ENCODE measurements around the gene PRKCZ.

The PRKCZ gene

DNA sequence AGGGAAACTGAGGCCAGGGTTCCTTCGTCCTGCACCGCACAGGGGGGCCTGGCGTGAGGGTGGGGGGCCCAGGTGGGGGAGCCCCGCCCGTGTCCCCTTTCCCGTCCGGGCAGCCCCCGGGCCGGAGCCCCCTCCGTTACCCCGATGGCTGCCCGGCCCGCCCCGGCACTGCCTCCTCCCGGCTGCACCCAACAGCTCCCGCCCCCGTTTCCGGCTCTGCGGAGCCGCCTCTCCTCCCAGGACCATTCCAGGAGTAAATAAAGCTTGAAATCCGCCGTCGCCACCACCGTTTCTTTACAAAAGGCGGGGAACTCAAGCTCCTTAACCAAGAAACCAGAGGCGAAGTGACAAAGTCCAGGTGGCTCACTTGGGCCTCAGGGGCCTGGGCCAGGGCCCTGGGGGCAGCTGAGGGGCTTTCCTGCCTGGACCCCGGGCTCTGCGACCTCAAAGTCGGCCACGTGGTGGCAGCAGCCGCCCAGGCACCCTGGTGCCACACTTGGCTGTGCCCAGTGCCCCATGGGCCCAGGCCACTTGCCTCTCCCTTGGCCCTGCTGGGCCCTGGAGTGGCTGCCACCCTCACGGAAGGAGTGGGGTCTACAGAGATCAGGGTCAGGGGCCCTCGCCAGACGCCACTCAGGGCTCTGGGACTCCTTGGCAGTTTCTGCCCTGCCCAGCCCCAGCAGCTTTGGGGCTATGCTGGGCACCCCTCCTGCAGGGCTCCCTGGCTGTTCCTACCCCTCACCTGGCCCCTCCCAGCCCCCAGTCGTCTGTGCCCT lies 144.9 kb downstream of the PRKCZ start:
- peak; percentile 81 for DNase-seq (ENCODE audit: low spot score)

DNA sequence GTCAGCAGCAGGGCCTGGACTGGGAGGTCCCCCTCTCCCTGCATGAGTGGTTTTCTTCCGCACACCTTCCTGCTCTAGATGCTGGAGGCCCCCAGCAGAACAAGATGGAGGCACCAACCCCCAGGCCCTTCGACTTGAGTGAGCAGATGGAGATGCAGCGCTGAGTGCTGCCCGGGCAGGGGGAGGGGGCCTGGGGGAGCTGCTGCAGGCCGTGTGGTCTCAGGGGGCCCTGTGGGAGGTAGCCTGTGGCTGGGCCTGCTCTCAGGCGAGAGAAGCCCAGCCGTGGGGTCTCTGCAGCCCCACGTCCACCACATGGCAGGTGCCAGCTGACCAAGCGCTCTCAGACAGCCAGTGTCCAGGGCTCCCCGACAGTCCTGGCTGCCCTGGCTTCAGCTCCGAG lies 145.6 kb downstream of the PRKCZ start:
- DNase-seq (ENCODE audit: low spot score), result no peak

DNA sequence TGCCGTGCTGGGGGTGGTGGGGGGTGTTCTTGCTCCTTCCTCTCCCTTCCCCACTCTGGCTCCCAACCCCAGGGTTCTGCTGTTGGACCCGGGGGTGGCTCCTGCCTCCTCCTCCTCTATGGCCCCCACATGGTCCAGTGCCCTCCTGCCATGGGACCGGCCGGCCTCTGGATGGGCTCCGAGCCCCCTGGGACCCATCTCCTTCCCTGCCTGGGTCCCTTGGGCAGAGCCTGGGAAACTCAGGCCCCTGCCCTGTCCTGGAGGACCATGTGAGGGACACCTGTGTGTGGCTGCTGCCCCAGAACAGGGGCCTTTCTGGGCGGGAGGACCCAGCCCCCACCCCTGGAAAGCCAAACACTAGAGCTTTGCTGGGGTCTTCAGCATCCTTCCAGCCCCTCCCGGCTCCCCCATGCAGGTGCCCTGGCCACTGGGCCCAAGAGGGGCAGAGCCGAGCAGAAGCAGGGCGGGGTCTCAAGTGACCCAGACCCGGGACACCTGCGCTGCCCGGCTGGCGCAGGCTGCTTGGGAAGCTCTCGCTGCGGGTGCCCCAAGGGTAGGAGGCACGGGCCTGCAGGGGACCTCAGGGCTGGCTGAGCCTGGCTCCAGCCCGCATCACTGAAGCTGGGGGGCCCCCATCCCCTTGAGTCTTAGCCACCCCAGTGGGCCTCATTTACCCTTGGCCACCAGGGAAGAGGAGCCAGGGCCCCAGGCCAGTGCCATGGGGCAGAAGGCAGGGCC lies 146.9 kb downstream of the PRKCZ start:
- DNase-seq (ENCODE audit: low spot score), result no peak

DNA sequence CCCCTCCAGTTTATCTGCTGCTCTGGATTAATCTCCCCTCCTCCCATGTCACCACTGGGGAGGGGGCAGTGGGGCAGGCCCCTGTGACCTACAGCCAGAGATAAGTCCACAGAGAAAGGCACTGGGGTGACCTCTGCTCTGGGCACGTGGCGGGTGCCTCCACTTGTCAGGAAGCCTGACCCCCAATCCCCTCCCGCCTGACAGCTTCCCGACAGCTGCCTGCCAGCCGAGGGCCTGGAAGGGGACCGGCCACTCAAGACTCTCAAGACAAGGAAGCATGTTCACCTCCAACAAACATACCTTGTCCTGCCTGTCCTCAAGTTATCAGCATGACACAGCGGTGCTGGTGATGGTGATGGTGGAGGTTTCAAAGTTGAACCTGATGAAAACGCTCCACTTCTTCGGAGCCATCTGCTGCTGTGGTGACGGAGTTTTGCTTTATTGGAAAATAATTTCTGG lies 147.5 kb downstream of the PRKCZ start:
- DNase-seq (ENCODE audit: low spot score), result no peak

DNA sequence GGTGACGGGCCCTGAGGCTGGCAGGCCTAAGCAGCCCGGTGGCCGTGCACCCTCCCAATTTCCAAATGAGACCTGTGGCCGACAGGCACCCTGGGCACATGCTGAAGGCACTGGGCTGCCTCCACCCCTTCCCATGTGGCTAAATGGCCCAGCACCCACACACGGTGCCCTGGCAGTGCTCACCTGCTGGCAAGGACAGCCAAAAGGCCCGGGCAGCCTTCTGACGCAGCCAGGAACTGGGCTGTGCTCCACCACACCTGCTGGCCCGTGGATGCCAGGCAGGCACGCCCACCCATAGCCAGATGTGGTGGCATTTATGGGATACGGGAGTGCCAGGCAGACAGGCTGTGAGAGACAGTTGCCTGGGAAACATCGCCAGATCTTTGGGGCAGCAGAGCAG lies 148.4 kb downstream of the PRKCZ start:
- DNase-seq (ENCODE audit: low spot score), result no peak

DNA sequence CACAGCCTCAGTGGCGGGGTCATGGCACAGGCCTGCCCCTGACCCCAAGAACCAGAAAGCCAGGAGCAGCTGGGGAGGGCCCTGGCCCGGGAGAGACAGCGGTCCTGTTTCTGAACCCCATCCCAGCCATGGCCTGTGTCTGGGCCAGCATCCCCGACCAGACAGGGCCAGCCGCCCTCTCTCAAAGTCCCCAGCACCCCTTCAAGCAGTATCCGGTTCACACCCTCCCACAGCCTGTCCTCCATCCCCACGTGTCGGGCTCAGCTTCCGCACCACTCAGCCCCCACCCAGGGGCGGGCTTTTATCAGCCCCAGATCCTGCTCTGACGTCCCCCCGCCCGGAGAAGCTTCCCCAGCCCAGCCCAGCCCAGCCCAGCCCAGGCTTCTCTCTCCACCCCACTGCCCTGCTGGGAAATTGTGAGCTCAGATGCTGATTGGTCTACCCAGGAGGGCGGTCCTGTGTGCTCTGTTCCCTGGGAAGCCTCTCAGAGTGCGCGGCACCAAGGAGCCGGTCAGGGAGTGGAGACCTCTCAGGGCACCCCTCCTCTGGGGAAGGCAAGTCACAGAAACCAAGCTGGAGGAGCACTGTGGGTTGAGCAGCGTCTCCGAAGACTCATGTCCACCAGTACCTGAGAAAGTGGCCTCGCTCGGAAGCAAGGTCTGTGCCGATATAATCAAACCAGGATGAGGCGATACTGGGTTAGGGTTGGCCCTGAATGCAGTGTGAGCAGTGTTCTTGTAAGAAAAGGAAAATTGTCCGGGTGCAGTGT lies 149.0 kb downstream of the PRKCZ start:
- DNase-seq (ENCODE audit: low spot score), result peak; percentile 85

DNA sequence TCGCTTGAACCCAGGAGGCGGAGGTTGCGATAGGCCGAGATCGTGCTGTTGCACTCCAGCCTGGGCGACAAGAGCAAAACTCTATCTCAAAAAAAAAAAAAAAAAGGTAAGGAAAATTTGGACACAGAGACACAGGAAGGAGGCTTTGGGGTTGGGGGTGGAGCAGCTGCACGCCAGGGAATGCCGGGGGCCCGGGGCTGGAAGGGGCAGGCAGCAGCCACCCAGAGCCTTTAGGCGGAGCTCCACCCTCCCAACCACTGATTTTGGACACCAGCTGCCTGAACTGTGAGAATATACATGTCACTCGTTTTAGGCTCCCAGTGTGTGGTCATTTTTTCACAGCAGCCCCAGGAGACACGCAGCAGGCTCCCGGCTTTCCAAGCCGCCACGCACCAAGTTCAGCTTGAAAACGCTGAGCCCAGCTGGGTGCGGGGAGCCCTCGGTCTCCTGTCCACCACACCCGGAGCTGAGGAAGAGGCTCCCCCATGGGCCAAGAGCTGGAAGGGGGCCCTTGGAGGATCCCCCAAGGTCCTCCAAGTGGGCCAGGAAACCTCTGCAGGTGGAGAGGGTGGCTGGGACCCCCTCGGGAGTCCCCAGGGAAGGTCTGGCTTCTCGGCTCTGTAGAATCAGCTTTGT lies 150.2 kb downstream of the PRKCZ start:
- DNase-seq (ENCODE audit: low spot score), result no peak

DNA sequence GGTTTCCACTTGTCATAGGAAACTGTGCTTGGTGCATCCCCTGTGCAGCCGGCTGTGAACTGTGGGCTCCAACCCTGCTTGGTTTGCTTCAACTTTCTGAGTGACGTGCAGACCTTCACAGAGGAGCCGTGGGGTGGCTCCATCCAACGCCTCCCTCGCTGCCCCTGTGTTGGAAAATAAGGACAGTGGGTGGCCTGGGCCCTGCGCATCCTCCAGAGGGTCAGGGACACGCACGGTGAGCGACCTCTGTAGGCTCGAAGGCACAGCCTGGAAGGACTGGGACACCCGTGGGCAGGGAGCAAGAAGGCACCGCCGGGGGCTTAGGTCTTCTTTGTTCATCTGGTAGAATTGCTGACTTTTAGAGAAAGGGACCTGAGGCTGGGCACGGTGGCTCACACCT lies 150.9 kb downstream of the PRKCZ start:
- no peak for DNase-seq (ENCODE audit: low spot score)

DNA sequence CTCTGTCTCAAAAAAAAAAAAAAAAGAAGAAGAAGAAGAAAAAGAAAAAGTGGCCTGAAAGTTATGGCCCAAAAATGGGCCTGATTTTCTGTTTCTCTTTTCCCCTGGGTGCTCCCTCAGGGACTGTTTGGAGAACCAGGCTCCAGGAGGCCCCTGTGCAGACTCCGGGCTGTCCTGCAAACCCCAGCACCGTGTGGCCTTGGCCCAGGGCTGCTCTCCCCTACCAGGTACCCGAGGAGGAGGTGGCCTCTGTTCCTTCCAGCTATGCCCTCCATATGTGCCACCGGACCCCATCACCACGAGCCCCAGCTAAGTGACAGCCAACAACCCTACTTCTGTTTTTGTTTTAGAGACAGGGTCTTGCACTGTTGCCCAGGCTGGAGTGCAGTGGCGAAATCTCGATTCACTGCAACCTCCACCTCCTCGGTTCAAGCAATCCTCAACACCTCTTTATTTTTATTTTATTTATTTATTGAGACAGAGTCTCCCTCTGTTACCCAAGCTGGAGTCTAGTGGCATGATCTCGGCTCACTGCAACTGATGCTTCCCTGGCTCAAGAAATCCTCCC lies 151.9 kb downstream of the PRKCZ start:
- DNase-seq (ENCODE audit: low spot score), result no peak

DNA sequence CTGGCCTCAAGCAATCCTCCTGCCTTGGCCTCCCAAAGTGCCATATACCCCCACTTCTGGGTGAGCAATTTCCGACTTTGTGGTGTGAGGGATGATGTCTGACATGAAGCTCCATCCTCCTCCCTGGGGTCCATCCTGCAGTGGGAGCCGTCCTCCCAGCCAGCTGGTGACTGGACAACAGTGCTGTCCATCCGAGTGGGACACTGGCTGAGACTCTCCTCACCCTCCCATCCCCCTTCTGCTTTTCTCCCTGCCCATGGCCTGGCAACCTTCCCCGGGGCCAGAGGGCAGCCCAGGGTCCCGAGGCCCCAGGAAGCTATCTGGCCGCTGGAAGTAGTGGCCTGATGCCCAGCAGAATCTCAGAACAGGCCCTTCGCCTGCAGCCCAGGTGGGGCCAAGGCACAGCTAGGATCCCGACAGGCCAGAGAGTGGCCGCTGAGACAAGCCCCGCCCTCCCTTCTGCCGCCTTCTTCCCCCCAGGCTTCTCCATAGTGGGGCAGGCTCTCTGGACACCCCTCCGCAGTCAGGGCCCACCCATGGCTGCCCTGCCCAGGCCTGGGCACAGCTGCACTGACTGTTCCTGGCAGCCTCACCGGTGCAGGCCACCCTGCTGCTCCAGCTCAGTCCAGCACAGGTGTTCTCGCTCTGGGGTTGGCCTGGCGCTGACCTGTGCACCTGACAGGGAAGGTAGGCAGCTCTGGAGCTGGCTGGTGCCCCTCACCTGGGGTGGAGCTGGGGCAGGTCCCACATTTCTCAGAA lies 152.8 kb downstream of the PRKCZ start:
- DNase-seq (ENCODE audit: low spot score), result no peak

DNA sequence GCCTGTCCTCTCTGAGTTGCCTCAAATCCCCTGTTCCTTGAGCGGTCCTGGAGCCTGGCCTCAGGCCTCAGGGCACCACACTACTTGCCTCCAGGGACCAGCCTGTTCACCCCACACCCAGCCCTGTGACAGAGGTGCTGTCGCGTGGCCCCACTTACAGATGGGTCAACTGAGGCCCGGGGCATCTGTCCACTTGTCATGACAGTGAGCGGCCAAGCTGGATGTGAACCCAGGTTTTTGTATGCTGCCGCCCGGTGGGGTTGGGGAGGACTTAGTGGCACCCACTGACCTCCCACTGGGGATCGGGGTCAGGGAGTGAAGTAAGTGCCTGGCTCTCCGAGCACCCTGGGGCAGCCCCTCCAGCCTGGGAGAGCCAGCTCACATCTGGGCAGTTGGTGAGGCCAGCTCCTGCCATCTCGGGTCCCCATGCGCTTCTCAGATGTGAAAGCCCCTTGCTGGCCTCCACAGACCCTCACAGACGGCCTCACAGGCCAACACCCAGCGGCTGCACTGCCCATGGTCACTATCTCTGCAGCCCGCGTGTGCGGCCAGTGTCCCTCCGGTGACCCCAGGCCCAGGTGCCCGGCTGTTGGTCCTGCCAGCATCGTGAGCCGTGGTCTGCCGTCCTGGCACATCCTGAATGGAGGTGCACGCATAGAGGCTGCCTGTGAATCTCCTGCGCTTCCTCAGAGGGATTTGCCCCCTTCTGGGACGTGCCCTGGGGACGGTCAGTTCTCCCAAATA lies 153.6 kb downstream of the PRKCZ start:
- DNase-seq (ENCODE audit: low spot score), result no peak

DNA sequence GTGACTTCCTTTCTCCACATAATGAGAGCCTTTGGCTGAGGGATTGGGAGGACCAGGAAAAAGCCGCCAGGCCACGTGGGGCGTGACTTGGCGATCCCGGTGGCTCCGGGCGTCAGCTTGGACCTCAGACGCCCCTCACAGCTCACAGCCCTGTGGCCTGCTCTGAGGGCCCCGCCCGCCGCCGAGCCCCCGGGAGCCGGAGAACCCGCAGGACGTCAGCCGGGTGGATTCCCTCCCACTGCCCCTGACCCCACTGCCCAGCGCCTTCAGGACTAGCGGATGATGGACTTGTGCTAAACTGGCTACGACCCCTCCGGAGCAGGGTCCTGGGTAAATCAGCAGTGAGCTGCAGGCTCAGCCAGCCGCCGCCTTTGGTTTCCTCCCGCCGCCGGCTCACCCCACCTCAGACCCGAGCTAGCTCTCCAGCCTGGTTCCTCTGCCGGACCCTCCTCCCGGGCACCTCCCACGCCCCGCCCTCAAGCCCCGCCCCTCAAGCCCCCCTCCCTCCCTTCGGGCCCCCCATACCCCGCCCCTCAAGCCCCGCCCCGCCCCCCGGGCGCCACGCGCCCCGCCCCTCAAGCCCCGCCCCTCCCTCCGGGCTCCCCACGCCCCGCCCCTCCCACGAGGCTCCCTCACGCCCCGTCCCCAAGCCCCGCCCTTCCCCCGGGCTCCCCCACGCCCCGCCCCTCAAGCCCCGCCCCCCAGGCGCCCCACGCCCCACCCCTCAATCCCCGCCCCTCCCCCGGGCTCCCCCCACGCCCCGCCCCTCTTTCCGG lies 154.4 kb downstream of the PRKCZ start:
- DNase-seq (ENCODE audit: low spot score), result peak; percentile 65

DNA sequence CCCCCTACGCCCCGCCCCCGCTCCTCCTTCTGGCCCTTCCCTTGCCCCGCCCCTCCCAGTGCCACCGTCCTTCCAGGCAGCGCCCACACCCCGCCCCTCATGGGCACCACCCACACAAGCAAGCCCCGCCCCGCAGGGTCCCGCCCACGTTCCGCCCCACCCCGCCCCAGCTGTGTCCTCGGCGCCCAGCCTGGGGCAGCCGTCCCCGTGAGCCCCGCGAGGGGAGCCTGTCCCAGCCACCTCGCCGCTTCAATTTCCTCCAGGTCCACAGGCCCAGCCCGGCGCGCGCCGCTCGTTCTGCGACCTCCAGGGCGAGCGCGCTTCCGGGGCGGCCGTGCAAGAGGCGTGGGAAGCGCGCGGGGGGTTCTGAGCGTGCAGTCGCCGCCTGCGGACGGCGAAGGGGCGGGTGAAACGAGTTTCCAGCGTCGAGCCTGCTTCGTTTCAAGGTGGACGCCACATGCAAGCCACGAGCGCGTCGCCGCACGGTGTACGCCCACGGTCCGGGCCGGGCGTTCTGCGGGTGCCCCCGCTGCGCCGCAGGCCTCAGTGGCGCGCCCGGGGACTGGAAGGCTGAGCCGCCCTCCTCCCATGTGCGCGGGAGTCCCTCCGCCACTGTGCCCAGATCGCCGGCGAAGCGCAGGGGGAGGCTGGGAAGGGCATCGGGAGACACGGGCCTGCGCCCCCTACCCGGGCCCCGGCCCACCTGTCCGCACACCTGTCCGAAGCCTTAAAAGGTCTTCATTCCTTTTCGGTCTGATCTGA lies 155.2 kb downstream of the PRKCZ start:
- DNase-seq (ENCODE audit: low spot score), result peak; percentile 86

DNA sequence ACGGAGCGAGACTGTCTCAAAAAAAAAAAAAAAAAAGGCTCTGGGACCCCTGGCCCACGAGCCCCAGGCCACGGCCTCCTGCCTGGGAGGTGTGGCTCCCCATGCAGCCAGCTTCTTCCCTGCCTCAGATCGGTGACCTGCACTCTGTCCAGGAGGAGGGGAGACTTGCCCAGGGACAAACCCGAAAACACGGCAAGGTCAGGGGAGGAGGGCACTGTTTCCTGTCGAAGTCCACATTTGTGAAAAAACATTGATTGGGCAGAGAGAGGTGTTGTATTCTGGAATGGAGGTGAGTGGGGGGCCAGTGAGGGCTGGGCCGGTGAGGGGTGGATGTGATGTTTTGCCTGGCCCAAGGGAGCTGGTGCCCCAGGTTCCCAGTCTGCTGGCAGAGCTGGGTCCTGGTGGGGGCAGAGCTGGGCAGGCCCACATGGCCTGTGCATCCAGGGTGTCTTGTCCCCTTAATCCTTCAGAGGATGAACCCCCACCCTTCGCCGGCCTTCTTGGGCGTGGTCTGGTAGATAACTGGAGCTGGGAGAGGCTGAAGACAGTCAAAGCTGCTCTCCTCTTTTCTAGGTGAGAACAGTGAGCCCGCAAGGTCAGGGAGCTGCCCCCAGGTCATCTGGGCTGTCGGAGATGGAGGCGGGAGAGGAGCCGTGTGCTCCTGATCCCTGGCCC lies 156.7 kb downstream of the PRKCZ start:
- no peak for DNase-seq (ENCODE audit: low spot score)

DNA sequence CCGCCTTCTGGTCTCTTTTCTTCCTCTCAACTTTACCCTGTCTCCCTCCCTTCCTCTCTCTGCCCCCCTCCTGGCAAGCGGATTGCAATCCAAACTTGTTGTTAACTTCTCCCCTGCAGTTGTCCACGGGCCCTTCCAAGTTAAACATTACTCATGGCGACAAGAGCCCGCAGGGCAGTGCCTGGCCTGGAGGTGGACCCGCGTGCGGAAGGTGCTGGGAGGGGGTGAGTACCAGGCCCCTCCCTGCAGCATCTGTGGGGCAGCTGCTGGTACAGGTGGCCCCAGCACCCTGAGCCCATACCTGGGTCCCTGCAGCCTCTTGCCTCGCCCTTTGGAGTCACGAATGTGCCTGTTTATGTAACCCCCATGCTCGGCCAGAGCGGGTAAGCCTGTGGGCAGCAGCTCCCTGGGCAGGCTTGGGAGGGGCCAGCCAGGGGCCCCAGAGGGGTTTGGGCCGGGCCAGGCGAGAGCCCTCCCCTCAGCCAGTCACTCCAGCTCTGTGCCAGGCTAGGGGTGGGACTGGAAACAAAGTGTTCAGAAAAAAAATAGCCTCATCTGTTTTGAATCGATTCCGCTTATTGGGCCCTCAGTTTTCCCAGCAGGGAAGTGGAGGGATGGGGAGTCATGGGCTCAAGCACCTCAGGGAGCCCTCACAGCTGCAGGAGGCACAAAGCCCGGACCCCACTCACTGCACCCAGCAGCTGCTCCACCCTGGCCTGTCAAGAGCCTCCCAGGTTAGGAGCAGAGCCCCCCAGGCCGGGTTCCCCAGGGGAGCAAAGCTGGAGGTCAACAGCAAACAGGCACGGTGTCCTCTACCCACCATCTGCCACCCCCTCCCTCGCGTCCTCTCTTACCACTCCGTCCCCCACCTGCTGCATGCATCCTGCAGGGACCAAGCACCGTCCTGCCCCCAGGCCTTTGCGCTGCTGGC lies 158.4 kb downstream of the PRKCZ start:
- no peak for DNase-seq (ENCODE audit: low spot score)

DNA sequence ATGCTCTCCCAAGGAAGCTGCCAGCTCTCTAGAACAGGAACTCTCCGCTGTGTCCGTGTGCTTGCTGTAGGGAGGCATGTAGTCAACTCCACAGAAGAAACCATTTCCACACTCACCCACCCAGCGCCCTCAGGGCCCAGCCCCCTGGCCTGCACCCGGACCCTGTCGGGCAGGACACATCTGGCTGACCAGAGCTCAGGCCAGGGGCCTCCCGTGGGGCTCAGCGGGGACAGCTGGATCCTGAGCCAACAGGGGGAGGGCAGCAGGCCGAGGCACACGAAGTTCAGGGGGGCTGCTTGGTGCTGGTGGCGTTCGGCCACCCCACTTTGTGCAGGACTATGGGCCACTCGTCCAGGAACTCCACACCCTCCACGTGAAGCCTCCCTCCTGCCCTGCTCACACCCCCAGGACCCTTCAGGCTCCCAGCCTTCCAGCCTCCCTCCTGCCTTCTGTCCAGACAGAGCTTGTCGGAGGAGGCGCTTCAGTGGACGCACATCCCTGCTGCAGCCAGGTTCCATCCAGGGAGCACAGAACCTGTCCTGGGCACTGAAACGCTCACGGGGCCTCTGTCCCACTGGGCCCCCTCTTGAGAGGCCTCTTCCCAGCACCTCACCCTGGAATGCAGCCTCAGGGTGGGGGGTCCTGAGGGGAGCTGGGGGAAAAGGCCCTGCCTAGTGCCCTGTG lies 159.3 kb downstream of the PRKCZ start:
- no peak for DNase-seq (ENCODE audit: low spot score)

Measured in RKO (cell line).